HCT116 (cell line): ENCODE results near the gene ADAMTS15. TPM values are rescaled to one million over a fixed set of nuclear protein-coding genes. Genes with fewer than 3 reads are reported as not detected.

Source experiments
- ATAC-seq: fragments of 200-7000 bp; cut with Tn5 transposase; 2 replicates; pipeline ENCODE4 v1.9.1; 2020; ENCODE audit warnings: mild to moderate bottlenecking, moderate library complexity
- BruUV-seq: library from RNA; stranded (reverse); fragments of 400-500 nt; replicated peaks from 2 replicates; lab custom pipeline; 2021; lab: Mats Ljungman, UMichigan
- CTCF ChIA-PET: fragments of 300-600 bp; sonication (Branson Sonifier 250); formaldehyde crosslinking; loops from one replicate; lab custom pipeline; 2021; ENCODE audit warnings: antibody characterized with exemption; lab: Charles Lee
- POLR2A ChIA-PET: fragments of 300-600, 350-600 bp; sonication (Branson Sonifier 250); formaldehyde crosslinking; loops from one replicate; lab custom pipeline; 2021; ENCODE audit warnings: antibody characterized with exemption; lab: Charles Lee
- RAD21 ChIA-PET, 2 experiments: fragments of 300-600 bp; sonication (Branson Sonifier 250); formaldehyde crosslinking; loops; one replicate each; lab custom pipeline; 2023; ENCODE audit warnings: low total read pairs in 2 of 2; ENCODE audit not compliant: uncharacterized antibody in 2 of 2, unreplicated experiment in 2 of 2, low non-redundant PET in 1 of 2; lab: Charles Lee
- DNase-seq: peaks from one replicate; pipeline ENCODE4 v3.0.0-alpha.2; 2010; ENCODE audit warnings: low read depth, low spot score
- H2AFZ ChIP-seq: fragments of 200-600 bp; shearing (Covaris generic), sonication (generic); 2 replicates; pipeline ENCODE4 v1.6.1; 2017; ENCODE audit warnings: low read depth, mixed run types, mixed read lengths, antibody characterized with exemption, low read length; ENCODE audit not compliant: poor library complexity, severe bottlenecking
- H3K27ac ChIP-seq: 2 replicates; pipeline ENCODE4 v1.5.1; 2012; ENCODE audit warnings: low read depth, low read length
- H3K27me3 ChIP-seq: fragments of 200-600 bp; sonication (generic); 2 replicates; pipeline ENCODE4 v1.6.1; 2016; ENCODE audit warnings: mixed run types, low read length, mixed read lengths; ENCODE audit not compliant: insufficient read depth
- H3K36me3 ChIP-seq, 2 experiments: fragments of 200-500 bp in 1 of 2; fragments of 200-600 bp in 1 of 2; sonication (Bioruptor generic) in 1 of 2; sonication (generic) in 1 of 2; 2 replicates each; pipeline versions ENCODE4 v1.5.1 to v1.6.1; 2014 to 2016; ENCODE audit warnings: low read length in 2 of 2, inconsistent platforms in 1 of 2, mixed read lengths in 1 of 2, mixed run types in 1 of 2; ENCODE audit not compliant: insufficient read depth in 2 of 2, control insufficient read depth in 1 of 2
- H3K4me1 ChIP-seq, 2 experiments: fragments of 200-600 bp in 1 of 2; sonication (generic) in 1 of 2; 2 replicates each; pipeline versions ENCODE4 v1.5.1 to v1.6.1; 2012 to 2017; ENCODE audit warnings: low read length in 2 of 2, inconsistent platforms in 1 of 2, mild to moderate bottlenecking in 1 of 2, mixed read lengths in 1 of 2, mixed run types in 1 of 2, moderate library complexity in 1 of 2; ENCODE audit not compliant: insufficient read depth in 2 of 2, control insufficient read depth in 1 of 2
- H3K4me2 ChIP-seq: fragments of 200-600 bp; sonication (generic); 2 replicates; pipeline ENCODE4 v1.6.1; 2017; ENCODE audit warnings: mixed run types, low read length, mixed read lengths
- H3K4me3 ChIP-seq, 2 experiments: fragments of 200-600 bp in 1 of 2; sonication (generic) in 1 of 2; replicated peaks in 1 of 2; 2 replicates each; pipeline ENCODE4 v1.5.1; 2011 to 2016; ENCODE audit warnings: low read length in 2 of 2, control low read depth in 1 of 2, low read depth in 1 of 2, mild to moderate bottlenecking in 1 of 2, mixed read lengths in 1 of 2, mixed run types in 1 of 2
- H3K79me2 ChIP-seq: fragments of 200-600 bp; sonication (generic); 2 replicates; pipeline ENCODE4 v1.6.1; 2017; ENCODE audit warnings: mild to moderate bottlenecking, mixed run types, low read length, moderate library complexity, mixed read lengths; ENCODE audit not compliant: insufficient read depth
- H3K9ac ChIP-seq: fragments of 200-600 bp; sonication (generic); 2 replicates; pipeline ENCODE4 v1.6.1; 2016; ENCODE audit warnings: low read length, mixed read lengths
- H3K9me2 ChIP-seq: fragments of 200-600 bp; sonication (generic), shearing (Covaris generic); 2 replicates; pipeline ENCODE4 v1.6.1; 2017; ENCODE audit warnings: mixed run types, mild to moderate bottlenecking, moderate library complexity; ENCODE audit not compliant: insufficient read depth
- H3K9me3 ChIP-seq, 2 experiments: fragments of 200-500 bp in 1 of 2; fragments of 200-600 bp in 1 of 2; sonication (Bioruptor generic) in 1 of 2; sonication (generic) in 1 of 2; 2 replicates each; pipeline ENCODE4 v1.6.1; 2014 to 2017; ENCODE audit warnings: low read length in 2 of 2, mixed read lengths in 2 of 2, inconsistent platforms in 1 of 2, low read depth in 1 of 2, mild to moderate bottlenecking in 1 of 2, mixed run types in 1 of 2, moderate library complexity in 1 of 2; ENCODE audit not compliant: control insufficient read depth in 1 of 2, insufficient read depth in 1 of 2
- H4K20me1 ChIP-seq: fragments of 200-600 bp; sonication (generic), shearing (Covaris generic); 2 replicates; pipeline ENCODE4 v1.6.1; 2017; ENCODE audit warnings: mixed run types, mild to moderate bottlenecking, moderate library complexity; ENCODE audit not compliant: insufficient read depth
- ELF1 ChIP-seq: IDR thresholded peaks from 2 replicates; pipeline ENCODE4 v1.6.1; 2012; ENCODE audit warnings: low read depth, borderline replicate concordance
- FOSL1 ChIP-seq: IDR thresholded peaks from 2 replicates; pipeline ENCODE4 v1.6.1; 2012; ENCODE audit warnings: low read depth
- POLR2A ChIP-seq: IDR thresholded peaks from 2 replicates; pipeline ENCODE4 v1.7.0; 2011; ENCODE audit warnings: borderline replicate concordance; ENCODE audit not compliant: insufficient read depth, insufficient read length; ENCODE audit errors: extremely low read depth
- YY1 ChIP-seq: IDR thresholded peaks from 2 replicates; pipeline ENCODE4 v1.6.1; 2011; ENCODE audit warnings: low read length, low read depth, moderate library complexity, mild to moderate bottlenecking; ENCODE audit not compliant: insufficient replicate concordance; ENCODE audit errors: extremely low read depth
- intact Hi-C: fragments of 100-400 bp; cut with micrococcal nuclease; formaldehyde crosslinking; loops from 2 replicates; pipeline ENCODE4 v1.10.0; 2022
- total RNA-seq: library from RNA; stranded (reverse); gene quantifications from one replicate; pipeline ENCODE4 v1.2.1, GENCODE V29; 2021; ENCODE audit not compliant: unreplicated experiment
- TF ChIP-seq, protein P1 (sequence below), 3 experiments: fragments of 200-600 bp in 1 of 3; sonication (generic) in 1 of 3; IDR thresholded peaks in 2 of 3; conservative IDR thresholded peaks in 1 of 3; 2 replicates each; pipeline ENCODE4 v1.5.1; 2012 to 2017; ENCODE audit warnings: low read depth in 2 of 3, low read length in 2 of 3, antibody characterized with exemption in 1 of 3, borderline replicate concordance in 1 of 3, control low read depth in 1 of 3, mild to moderate bottlenecking in 1 of 3, mixed read lengths in 1 of 3, mixed run types in 1 of 3, moderate library complexity in 1 of 3; ENCODE audit not compliant: insufficient read depth in 1 of 3
- TF ChIP-seq, protein P2 (sequence below): IDR thresholded peaks from 2 replicates; pipeline ENCODE4 v1.6.1; 2011; ENCODE audit warnings: mild to moderate bottlenecking, low read length, moderate library complexity; ENCODE audit not compliant: insufficient replicate concordance; ENCODE audit errors: extremely low read depth
- TF ChIP-seq, protein P3 (sequence below): IDR thresholded peaks from 2 replicates; pipeline ENCODE4 v1.6.1; 2012; ENCODE audit warnings: low read depth

ADAMTS15 gene
- total RNA-seq, 1 experiment from 2014 or later, result 0.44 TPM

DNA sequence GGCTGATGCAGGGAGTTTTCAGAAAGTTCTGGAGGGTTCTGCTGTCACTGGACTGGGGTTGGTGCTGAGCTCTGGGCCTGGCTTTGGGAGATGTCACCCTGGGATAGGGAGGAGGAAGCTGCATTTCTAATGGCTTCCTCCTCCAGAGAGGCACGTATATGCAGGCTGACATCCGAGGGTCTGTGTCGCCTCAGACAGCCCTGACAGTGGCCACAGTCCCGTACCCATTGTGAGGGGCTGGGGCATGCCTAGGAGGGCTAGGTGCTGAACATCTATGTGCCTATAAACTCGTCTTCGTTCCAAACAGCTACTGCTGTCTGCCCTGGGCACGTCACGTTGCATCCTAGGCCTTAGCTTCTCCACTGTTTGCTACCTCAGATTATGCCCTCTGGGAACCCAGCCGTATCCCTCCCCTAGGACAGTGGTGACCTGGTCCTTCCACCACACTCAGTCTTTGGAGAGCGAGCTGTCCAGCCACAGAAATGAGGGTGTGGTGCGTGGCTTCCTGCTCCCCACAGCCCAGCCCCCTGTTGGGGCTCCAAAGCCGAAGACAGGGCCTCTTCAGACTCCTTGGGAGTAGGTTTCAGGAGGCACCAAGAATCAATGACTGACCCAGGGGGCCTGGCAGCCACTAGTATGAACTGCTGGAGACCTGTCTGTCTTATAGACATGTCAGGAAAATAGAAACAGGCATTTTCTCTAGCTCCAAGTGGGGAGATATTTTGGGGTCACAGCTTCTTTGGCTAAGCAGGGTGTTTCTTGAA is 26.4 kb downstream of the ADAMTS15 start:
- Histone ChIP-seq H3K27ac (no peak overlapping the region), H3K9me2 (no peaks in the 10 kb centered on the region), H3K79me2 (no peaks in the 10 kb centered on the region), H3K9ac (no peak overlapping the region), H3K4me2 (no peak overlapping the region), H3K4me1 (peaks cover 8 to 15% of the 10 kb centered on the region in 2 experiments; a peak in 3 of 4 replicates), H4K20me1 (no peaks in the 10 kb centered on the region), H3K4me3 (no peak overlapping the region), H3K27me3 (no peaks in the 10 kb centered on the region), H2AFZ (no peak overlapping the region)
- RAD21 ChIA-PET, result no interaction called here
- no TSS peak for BruUV-seq
- POLR2A ChIA-PET, result no interaction called here
- CTCF ChIA-PET, result no interaction called here
- ATAC-seq, result no peak
- TF ChIP-seq POLR2A (no peak), YY1 (no peak), ELF1 (no peak), FOSL1 (no peak)
- TF ChIP-seq, protein P1, sequence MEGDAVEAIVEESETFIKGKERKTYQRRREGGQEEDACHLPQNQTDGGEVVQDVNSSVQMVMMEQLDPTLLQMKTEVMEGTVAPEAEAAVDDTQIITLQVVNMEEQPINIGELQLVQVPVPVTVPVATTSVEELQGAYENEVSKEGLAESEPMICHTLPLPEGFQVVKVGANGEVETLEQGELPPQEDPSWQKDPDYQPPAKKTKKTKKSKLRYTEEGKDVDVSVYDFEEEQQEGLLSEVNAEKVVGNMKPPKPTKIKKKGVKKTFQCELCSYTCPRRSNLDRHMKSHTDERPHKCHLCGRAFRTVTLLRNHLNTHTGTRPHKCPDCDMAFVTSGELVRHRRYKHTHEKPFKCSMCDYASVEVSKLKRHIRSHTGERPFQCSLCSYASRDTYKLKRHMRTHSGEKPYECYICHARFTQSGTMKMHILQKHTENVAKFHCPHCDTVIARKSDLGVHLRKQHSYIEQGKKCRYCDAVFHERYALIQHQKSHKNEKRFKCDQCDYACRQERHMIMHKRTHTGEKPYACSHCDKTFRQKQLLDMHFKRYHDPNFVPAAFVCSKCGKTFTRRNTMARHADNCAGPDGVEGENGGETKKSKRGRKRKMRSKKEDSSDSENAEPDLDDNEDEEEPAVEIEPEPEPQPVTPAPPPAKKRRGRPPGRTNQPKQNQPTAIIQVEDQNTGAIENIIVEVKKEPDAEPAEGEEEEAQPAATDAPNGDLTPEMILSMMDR (IDR thresholded peaks at IDR 0.05 in 2 of 3, conservative IDR thresholded peaks at IDR 0.05 in 1 of 3; ENCODE audit: borderline replicate concordance in 1 of 3, insufficient read depth in 1 of 3, low read depth in 2 of 3, low read length in 2 of 3), result no peak
- TF ChIP-seq, protein P2, sequence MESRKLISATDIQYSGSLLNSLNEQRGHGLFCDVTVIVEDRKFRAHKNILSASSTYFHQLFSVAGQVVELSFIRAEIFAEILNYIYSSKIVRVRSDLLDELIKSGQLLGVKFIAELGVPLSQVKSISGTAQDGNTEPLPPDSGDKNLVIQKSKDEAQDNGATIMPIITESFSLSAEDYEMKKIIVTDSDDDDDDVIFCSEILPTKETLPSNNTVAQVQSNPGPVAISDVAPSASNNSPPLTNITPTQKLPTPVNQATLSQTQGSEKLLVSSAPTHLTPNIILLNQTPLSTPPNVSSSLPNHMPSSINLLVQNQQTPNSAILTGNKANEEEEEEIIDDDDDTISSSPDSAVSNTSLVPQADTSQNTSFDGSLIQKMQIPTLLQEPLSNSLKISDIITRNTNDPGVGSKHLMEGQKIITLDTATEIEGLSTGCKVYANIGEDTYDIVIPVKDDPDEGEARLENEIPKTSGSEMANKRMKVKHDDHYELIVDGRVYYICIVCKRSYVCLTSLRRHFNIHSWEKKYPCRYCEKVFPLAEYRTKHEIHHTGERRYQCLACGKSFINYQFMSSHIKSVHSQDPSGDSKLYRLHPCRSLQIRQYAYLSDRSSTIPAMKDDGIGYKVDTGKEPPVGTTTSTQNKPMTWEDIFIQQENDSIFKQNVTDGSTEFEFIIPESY, result no peak
- TF ChIP-seq, protein P3, sequence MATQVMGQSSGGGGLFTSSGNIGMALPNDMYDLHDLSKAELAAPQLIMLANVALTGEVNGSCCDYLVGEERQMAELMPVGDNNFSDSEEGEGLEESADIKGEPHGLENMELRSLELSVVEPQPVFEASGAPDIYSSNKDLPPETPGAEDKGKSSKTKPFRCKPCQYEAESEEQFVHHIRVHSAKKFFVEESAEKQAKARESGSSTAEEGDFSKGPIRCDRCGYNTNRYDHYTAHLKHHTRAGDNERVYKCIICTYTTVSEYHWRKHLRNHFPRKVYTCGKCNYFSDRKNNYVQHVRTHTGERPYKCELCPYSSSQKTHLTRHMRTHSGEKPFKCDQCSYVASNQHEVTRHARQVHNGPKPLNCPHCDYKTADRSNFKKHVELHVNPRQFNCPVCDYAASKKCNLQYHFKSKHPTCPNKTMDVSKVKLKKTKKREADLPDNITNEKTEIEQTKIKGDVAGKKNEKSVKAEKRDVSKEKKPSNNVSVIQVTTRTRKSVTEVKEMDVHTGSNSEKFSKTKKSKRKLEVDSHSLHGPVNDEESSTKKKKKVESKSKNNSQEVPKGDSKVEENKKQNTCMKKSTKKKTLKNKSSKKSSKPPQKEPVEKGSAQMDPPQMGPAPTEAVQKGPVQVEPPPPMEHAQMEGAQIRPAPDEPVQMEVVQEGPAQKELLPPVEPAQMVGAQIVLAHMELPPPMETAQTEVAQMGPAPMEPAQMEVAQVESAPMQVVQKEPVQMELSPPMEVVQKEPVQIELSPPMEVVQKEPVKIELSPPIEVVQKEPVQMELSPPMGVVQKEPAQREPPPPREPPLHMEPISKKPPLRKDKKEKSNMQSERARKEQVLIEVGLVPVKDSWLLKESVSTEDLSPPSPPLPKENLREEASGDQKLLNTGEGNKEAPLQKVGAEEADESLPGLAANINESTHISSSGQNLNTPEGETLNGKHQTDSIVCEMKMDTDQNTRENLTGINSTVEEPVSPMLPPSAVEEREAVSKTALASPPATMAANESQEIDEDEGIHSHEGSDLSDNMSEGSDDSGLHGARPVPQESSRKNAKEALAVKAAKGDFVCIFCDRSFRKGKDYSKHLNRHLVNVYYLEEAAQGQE, result no peak
- TF ChIP-seq, all 23 proteins: peak for 0
- Histone ChIP-seq H3K36me3 (no peaks in the 10 kb centered on the region), H3K9me3 (no peaks in the 10 kb centered on the region)
- intact Hi-C loops, result no loop called here
- no peak for DNase-seq
